ENCODE results near the gene SPATS1.

DNA sequence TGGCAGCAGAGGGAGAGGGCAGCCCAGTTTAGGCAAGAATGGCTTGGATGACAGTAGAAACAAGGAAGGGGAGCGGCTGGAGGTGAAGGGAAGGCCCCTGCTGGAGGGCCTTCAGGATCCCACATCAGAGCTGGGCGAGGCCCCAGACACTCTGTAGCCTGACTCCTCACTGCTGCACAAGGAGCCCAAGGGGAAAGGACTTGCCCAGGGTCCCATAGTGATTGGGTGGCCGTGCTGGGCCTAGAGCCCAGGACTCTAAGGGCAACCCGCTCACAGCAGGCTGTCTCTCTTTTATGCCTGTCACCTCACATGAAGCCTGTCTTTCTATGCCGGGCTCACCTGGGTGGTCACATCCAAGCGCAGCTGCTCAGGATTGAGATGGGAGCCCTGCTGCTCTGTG is 38.6 kb upstream of the SPATS1 start:
- TF ChIP-seq, protein P1, sequence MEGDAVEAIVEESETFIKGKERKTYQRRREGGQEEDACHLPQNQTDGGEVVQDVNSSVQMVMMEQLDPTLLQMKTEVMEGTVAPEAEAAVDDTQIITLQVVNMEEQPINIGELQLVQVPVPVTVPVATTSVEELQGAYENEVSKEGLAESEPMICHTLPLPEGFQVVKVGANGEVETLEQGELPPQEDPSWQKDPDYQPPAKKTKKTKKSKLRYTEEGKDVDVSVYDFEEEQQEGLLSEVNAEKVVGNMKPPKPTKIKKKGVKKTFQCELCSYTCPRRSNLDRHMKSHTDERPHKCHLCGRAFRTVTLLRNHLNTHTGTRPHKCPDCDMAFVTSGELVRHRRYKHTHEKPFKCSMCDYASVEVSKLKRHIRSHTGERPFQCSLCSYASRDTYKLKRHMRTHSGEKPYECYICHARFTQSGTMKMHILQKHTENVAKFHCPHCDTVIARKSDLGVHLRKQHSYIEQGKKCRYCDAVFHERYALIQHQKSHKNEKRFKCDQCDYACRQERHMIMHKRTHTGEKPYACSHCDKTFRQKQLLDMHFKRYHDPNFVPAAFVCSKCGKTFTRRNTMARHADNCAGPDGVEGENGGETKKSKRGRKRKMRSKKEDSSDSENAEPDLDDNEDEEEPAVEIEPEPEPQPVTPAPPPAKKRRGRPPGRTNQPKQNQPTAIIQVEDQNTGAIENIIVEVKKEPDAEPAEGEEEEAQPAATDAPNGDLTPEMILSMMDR (IDR thresholded peaks at IDR 0.05), result no peak
- no peak for TF ChIP-seq EZH2 (IDR thresholded peaks at IDR 0.05; ENCODE audit: borderline replicate concordance, insufficient read depth, low read depth, low read length, poor library complexity, severe bottlenecking)
